GM08714 (cell line): ENCODE measurements around the gene RELA.

ENCODE experiments used
- H3K4me3 ChIP-seq: fragments of 200-500 bp; sonication (Bioruptor generic); 2 replicates; pipeline ENCODE4 v1.5.1; 2014; ENCODE audit warnings: mild to moderate bottlenecking, low read length, inconsistent platforms
- ZNF274 ChIP-seq: IDR thresholded peaks from 2 replicates; pipeline ENCODE4 v1.6.1; 2012; ENCODE audit warnings: mild to moderate bottlenecking, low read depth, low read length

RELA gene

DNA sequence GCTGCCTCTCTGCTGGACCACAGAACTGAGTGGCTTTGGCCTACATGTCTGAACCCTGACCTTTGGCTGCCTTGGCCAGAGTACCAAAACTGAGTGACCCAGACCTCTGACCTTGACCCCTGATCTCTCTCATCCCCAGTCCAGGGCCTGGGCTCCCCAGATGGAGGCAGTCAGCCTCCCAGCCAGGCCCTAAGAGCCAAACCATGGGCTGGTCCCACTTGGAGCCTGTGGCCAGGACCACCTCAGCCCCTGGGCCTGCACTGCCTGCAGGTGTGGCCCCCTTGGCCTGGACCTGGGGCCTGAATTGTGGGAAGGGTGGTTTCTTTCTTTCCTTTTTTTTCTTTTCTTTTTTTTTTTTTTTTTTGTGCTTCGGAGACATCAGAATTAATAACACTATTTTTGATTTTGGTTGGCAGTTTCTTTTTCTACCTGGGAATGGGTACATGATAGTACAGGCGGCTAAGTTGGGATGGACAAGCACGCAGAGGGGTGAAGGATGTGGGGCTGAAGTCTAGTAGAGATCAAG, 25.6 kb downstream of the RELA start:
- no peak overlapping the region for H3K4me3 ChIP-seq
- TF ChIP-seq ZNF274: no peak

DNA sequence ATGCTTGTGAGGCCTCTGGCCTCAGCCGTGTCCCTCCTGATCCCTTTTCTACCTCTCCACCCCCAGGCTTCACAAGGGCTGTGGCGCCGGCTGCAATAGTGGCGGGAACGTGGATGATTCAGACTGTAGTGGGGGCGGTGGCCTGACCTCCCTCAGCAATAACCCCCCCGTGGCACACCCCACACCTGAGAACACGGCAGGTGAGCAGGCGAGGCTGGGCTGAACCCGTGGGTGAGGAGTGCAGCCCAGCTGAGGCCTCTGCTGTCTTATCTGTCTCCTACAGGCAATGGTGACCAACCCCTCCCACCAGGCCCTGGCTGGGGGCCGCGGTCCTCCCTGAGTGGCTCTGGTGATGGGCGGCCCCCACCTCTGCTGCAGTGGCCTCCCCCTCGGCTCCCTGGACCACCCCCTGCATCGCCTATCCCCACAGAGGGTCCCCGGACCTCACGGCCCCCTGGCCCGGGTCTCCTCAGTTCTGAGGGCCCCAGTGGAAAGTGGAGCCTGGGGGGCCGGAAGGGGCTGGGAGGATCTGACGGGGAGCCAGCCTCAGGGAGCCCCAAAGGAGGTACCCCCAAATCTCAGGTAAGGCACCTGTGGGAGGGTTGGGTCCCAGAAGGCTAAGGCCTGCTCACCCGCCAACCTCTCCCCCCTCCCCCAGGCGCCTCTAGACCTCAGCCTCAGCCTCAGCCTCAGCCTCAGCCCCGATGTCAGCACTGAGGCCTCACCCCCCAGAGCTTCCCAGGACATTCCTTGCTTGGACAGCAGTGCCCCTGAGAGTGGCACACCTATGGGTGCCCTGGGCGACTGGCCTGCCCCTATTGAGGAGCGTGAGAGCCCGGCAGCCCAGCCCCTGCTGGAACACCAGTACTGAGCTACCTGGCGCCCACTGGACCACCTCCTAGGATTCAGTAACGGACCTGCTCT, 26.3 kb downstream of the RELA start:
- H3K4me3 ChIP-seq: no peak overlapping the region
- TF ChIP-seq ZNF274: no peak

DNA sequence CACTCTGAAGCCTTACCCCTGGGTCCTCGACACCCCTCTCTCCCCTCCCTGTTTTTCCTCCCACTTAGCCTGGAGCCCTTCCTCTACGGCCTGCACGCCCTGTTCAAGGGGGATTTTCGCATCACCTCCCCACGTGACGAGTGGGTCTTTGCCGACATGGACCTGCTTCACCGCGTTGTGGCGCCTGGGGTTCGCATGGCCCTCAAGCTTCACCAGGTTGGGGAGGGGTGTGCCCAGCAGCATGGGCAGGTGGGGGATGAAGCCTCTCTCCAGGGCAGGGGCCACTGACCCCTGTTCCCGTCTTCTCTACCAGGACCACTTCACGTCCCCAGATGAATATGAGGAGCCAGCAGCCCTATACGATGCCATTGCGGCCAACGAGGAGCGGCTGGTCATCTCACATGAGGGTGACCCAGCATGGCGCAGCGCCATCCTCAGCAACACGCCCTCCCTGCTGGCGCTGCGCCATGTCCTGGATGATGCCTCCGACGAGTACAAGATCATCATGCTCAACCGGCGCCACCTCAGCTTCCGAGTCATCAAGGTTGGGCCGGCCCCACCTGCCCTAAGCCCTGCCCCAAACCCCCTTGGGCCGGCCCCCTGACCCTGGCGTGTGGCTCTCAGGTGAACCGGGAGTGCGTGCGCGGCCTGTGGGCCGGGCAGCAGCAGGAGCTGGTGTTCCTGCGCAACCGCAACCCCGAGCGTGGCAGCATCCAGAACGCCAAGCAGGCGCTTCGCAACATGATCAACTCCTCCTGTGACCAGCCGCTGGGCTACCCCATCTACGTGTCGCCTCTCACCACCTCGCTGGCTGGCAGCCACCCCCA, 27.6 kb downstream of the RELA start:
- no peak for TF ChIP-seq ZNF274
- no peak overlapping the region for H3K4me3 ChIP-seq

GRCh38 chr11:65634440-65634839, 28.3 kb downstream of the RELA start:
- no peak overlapping the region for H3K4me3 ChIP-seq
- TF ChIP-seq ZNF274: no peak

GRCh38 chr11:65634109-65634436, 28.6 kb downstream of the RELA start:
- TF ChIP-seq ZNF274: no peak
- H3K4me3 ChIP-seq: no peak overlapping the region

- H3K4me3 ChIP-seq: no peak overlapping the region
- no peak for TF ChIP-seq ZNF274
These were observed 29.2 kb downstream of the RELA start for GRCh38 chr11:65633390-65634108.

- no peak overlapping the region for H3K4me3 ChIP-seq
- no peak for TF ChIP-seq ZNF274
These were observed 32.5 kb downstream of the RELA start for GRCh38 chr11:65630215-65630614.

DNA sequence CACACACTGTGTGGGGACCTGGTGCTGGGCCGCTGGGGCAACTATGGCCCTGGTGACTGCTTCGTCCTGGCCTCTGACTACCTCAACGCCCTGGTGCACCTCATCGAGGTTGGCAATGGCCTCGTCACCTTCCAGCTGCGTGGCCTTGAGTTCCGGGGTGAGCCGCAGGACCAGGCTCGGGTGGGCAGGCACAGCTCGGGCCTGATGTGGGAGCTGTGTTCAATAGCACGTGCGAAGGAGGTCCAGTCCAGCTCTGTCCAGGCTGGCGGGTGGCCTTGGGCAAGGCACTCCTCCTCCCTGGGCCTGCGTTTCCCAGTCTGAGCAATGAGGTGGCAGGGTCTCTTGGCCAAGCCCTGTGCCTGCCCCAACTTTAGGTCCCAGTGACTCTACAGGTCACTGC, 33.1 kb downstream of the RELA start:
- no peak overlapping the region for H3K4me3 ChIP-seq
- no peak for TF ChIP-seq ZNF274

DNA sequence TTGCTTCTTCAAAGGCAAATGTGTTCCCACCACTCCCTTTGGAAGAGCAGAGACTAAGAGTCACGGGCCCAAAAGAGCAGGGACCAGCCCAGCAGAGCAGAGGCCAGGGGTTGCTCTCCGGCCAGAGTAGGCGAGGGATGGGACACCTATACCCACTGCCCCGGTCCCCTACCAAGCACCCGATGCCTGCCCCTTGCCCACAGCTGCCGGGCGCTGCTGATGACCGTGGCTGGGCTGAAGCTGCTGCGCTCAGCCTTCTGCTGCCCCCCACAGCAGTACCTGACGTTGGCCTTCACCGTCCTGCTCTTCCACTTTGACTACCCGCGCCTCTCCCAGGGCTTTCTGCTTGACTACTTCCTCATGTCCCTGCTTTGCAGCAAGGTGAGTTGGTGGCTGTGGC, 35.5 kb downstream of the RELA start:
- H3K4me3 ChIP-seq: no peak overlapping the region
- no peak for TF ChIP-seq ZNF274

- no peak for TF ChIP-seq ZNF274
- H3K4me3 ChIP-seq: no peak overlapping the region
These were observed 36.9 kb downstream of the RELA start for GRCh38 chr11:65625628-65626342.

DNA sequence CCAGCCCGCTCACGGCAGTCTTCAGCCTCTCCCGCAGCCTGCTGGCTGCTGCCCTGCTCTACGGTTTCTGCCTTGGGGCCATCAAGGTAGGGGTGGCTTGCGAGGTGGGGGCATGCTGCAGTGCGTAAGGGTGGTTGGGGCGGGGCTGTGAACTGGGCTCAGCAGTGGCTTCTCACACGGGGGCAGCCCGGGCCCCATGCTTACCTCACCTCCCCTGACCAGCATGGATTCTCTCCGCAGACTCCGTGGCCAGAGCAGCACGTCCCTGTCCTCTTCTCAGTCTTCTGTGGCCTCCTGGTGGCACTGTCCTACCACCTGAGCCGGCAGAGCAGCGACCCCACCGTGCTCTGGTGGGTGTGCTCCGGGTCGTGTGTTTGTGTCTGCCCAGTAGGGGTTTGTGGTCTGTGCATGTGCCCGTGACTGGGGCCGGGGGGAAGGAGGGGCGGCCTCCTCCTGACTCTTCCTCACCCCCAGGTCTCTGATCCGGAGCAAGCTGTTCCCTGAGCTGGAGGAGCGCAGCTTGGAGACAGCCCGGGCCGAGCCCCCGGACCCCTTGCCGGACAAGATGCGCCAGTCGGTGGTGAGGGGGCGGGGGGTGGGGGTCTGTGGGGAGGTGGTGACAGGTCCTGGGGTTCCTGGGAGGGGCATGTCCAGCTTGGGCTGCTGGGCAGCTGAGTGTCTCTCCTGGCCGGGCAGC, 37.6 kb downstream of the RELA start:
- no peak for TF ChIP-seq ZNF274
- H3K4me3 ChIP-seq: no peak overlapping the region

- no peak for TF ChIP-seq ZNF274
- no peak overlapping the region for H3K4me3 ChIP-seq
These were observed 38.7 kb downstream of the RELA start for GRCh38 chr11:65623852-65624616.

GRCh38 chr11:65623177-65623576, 39.5 kb downstream of the RELA start:
- H3K4me3 ChIP-seq: no peak overlapping the region
- TF ChIP-seq ZNF274: no peak
